Psoas muscle (tissue), 8 donors: Measurements from ENCODE around the gene EXD2. TPM values are rescaled to one million over a fixed set of nuclear protein-coding genes. Genes with fewer than 3 reads are reported as not detected.

Experiments
- ATAC-seq, 4 donors: fragments of 200-7000 bp; cut with Tn5 transposase; one replicate each; pipeline ENCODE4 v1.9.1; 2020; ENCODE audit warnings: moderate library complexity in 3 of 4, mild to moderate bottlenecking in 2 of 4
- DNase-seq, 2 donors: peaks; one replicate each; pipeline ENCODE4 v3.0.0-alpha.2; 2020
- H3K27ac ChIP-seq: fragments of 200-600 bp; one replicate; pipeline ENCODE4 v1.8.0; 2022
- H3K27me3 ChIP-seq, 3 donors: fragments of 200-600 bp in 1 of 3; one replicate each; pipeline versions ENCODE4 v1.6.1 to v1.8.0; 2013 to 2022; ENCODE audit warnings: low read length in 2 of 3, mild to moderate bottlenecking in 2 of 3, moderate library complexity in 1 of 3; ENCODE audit not compliant: insufficient read depth in 3 of 3
- H3K36me3 ChIP-seq, 2 donors: fragments of 200-600 bp in 1 of 2; one replicate each; pipeline versions ENCODE4 v1.6.1 to v1.8.0; 2013 to 2022; ENCODE audit warnings: low read depth in 1 of 2, mild to moderate bottlenecking in 1 of 2, moderate library complexity in 1 of 2; ENCODE audit not compliant: insufficient read depth in 1 of 2
- H3K4me1 ChIP-seq: fragments of 200-600 bp; one replicate; pipeline ENCODE4 v1.8.0; 2022
- H3K4me3 ChIP-seq: fragments of 200-600 bp; one replicate; pipeline ENCODE4 v1.8.0; 2022; ENCODE audit warnings: mild to moderate bottlenecking
- H3K9me3 ChIP-seq: fragments of 200-600 bp; one replicate; pipeline ENCODE4 v1.8.0; 2022
- CTCF ChIP-seq: fragments of 200-600 bp; IDR thresholded peaks from one replicate; pipeline ENCODE4 v1.8.0; 2022; ENCODE audit warnings: antibody characterized with exemption
- WGBS, 3 donors: extraction: QIAGEN DNeasy Blood & Tissue Kit; methylation state at CpG; one replicate each; pipeline versions ENCODE4 v1.1.6 to v1.1.7; 2013; 5-methylcytosine and 5-hydroxymethylcytosine counted together
- intact Hi-C, 2 donors: fragments of 100-400 bp; cut with DNase I; formaldehyde crosslinking; loops; one replicate each; pipeline versions ENCODE4 v1.11.0 to v1.14.2; 2022
- polyA plus RNA-seq, 3 donors: library from polyadenylated mRNA; stranded (reverse); fragments of 200-250 nt; gene quantifications; one replicate each; pipeline ENCODE4 v1.2.3, GENCODE V29; 2013
- total RNA-seq, 4 donors: library from RNA; stranded (reverse); fragmentation: NEBNext Ultra II Directional in 2 of 4; extraction: Animal tissue kit (Norgen Biotek cat#: 25700) in 2 of 4; gene quantifications; one replicate each; pipeline versions ENCODE4 v1.2.1 to v1.2.4, GENCODE V29; 2021 to 2023
- donor health status: healthy with polysubstance abuse.
- donor health status: DM: no; HTN: no; CAD: no; lungs with moderate emphysema.
- donor health status: Bipolar disorder and iron deficiency.
- donor health status: healthy.
- donor health status: DM: yes; HTN: yes; CAD: no.
- donor health status: DM: no; HTN: no; CAD: no.
- donor health status: DM: no; HTN: no; CAD: no.
- donor health status: DM: yes; HTN: yes; CAD: no.

EXD2 gene
- total and polyA plus RNA-seq, 7 donors = 6.8 to 17.3 (median 12.6) TPM

- intact Hi-C loops = no loop called here
- Histone ChIP-seq H3K9me3 (no peaks in the 10 kb centered on the region), H3K36me3 (no peaks in the 10 kb centered on the region), H3K4me1 (no peaks in the 10 kb centered on the region), H3K27ac (no peak overlapping the region), H3K27me3 (no peaks in the 10 kb centered on the region), H3K4me3 (no peak overlapping the region)
- no peak for DNase-seq
- TF ChIP-seq CTCF = no peak
- ATAC-seq = no peak
- WGBS, 3 donors = 55 to 71% (median 63%) methylated on average over 5 of the region's 5 CpGs
Measured at GRCh38 chr14:69291891-69292561, 100.7 kb downstream of the EXD2 start.

Other genes starting within 250 kb of the EXD2 start
- gene ACTN1, start 212.2 kb upstream of the EXD2 start, total RNA-seq = 10 to 100 TPM; 10.9 to 23.7 (median 16.0) TPM
- gene ACTN1, start 212.2 kb upstream of the EXD2 start, polyA plus RNA-seq = 1 to 10 TPM; 5.8 to 9.1 (median 6.2) TPM
- 10 to 100 TPM; 74.3 to 86.3 (median 78.7) TPM for gene DCAF5, start 38.4 kb upstream of the EXD2 start, total RNA-seq
- gene DCAF5, start 38.4 kb upstream of the EXD2 start, polyA plus RNA-seq = 10 to 100 TPM in 2 of 3 donors, 1 to 10 TPM in 1; 9.1 to 74.7 (median 24.4) TPM
- 1 to 10 TPM; 1.7 to 2.6 (median 2.4) TPM for gene GALNT16, start 68.7 kb downstream of the EXD2 start, total RNA-seq
- gene GALNT16, start 68.7 kb downstream of the EXD2 start, polyA plus RNA-seq = 1 to 10 TPM in 1 of 3 donors, under 1 TPM in 2; 0.83 to 1.4 (median 0.95) TPM
- 100 to 1,000 TPM in 2 of 4 donors, 10 to 100 TPM in 2; 86.2 to 115 (median 103) TPM for gene ERH, start 206.8 kb downstream of the EXD2 start, total RNA-seq
- gene ERH, start 206.8 kb downstream of the EXD2 start, polyA plus RNA-seq = 100 to 1,000 TPM in 2 of 3 donors, 10 to 100 TPM in 1; 76.9 to 130 (median 111) TPM
- gene SLC39A9, start 207.2 kb downstream of the EXD2 start, total RNA-seq = 10 to 100 TPM; 11.8 to 16.7 (median 14.9) TPM
- gene SLC39A9, start 207.2 kb downstream of the EXD2 start, polyA plus RNA-seq = 10 to 100 TPM in 2 of 3 donors, 1 to 10 TPM in 1; 6.1 to 19.8 (median 19.2) TPM